Nephron (organoid): ENCODE measurements around the gene LPAR6.
"Not testable (repeated sequence)": the region's sequence is repeated elsewhere in the genome, so short reads cannot be mapped to it uniquely, and the experiment has no call there.

Source experiments
- H3K27ac Mint-ChIP-seq, 3 experiments: 2 replicates each; pipeline ENCODE4 v1.8.0; 2020; ENCODE audit warnings: mixed read lengths in 3 of 3, mild to moderate bottlenecking in 2 of 3, moderate library complexity in 1 of 3
- H3K27me3 Mint-ChIP-seq: 2 replicates; pipeline ENCODE4 v1.8.0; 2021; ENCODE audit warnings: low read depth, mild to moderate bottlenecking, moderate library complexity, mixed read lengths
- H3K36me3 Mint-ChIP-seq: 2 replicates; pipeline ENCODE4 v1.8.0; 2020; ENCODE audit warnings: low read depth, mixed read lengths
- H3K4me1 Mint-ChIP-seq: 2 replicates; pipeline ENCODE4 v1.8.0; 2020; ENCODE audit warnings: mixed read lengths
- H3K4me3 Mint-ChIP-seq, 3 experiments: 2 replicates each; pipeline ENCODE4 v1.8.0; 2020; ENCODE audit warnings: mild to moderate bottlenecking in 3 of 3, mixed read lengths in 3 of 3, moderate library complexity in 2 of 3
- H3K9me3 Mint-ChIP-seq: 2 replicates; pipeline ENCODE4 v1.8.0; 2020; ENCODE audit warnings: mixed read lengths
- CTCF ChIP-seq, 3 experiments: fragments of 200-600 bp; sonication (generic); IDR thresholded peaks; one replicate each; pipeline ENCODE4 v1.5.0; 2021; ENCODE audit warnings: antibody characterized with exemption in 3 of 3; ENCODE audit not compliant: unreplicated experiment in 3 of 3

Gene LPAR6

GRCh38 chr13:48426052-48426451 is 13.1 kb upstream of the LPAR6 start:
- Mint-ChIP-seq H3K4me1 (no peaks in the 10 kb centered on the region), H3K27me3 (peaks cover 3% of the 10 kb centered on the region), H3K9me3 (peaks cover 5% of the 10 kb centered on the region), H3K4me3 (no peak overlapping the region), H3K36me3 (peaks cover 18% of the 10 kb centered on the region), H3K27ac (no peak overlapping the region)
- TF ChIP-seq CTCF (IDR thresholded peaks at IDR 0.05; ENCODE audit: unreplicated experiment in 3 of 3): no peak

DNA sequence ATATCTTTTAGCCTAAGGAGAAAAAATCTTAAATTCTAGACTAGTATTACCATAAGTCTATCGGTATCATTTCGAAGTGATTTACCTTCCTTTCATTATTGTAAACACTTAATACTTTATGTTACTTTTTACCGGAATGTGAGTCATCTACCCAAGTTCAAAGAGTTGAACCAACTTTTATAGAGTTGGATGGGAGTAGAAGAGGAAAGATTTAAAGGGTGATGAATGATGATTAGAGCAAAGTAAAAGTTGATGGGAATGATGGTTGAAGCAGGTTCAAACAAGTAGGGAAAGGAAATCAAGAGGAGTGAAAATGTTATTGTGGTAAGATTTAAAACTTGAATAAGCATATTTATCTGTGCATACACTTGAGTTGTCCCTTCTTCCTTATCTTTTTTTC is 11.3 kb upstream of the LPAR6 start:
- Mint-ChIP-seq H3K4me3 (no peak overlapping the region), H3K27me3 (peaks cover 3% of the 10 kb centered on the region), H3K36me3 (peaks cover 32% of the 10 kb centered on the region), H3K9me3 (peaks cover 21% of the 10 kb centered on the region), H3K27ac (no peak overlapping the region), H3K4me1 (no peaks in the 10 kb centered on the region)
- TF ChIP-seq CTCF (IDR thresholded peaks at IDR 0.05; ENCODE audit: unreplicated experiment in 3 of 3): no peak

- not testable (repeated sequence) for H3K4me3 Mint-ChIP-seq, H3K27me3 Mint-ChIP-seq
- peaks cover 53% of the 10 kb centered on the region for H3K36me3 Mint-ChIP-seq
Measured at GRCh38 chr13:48422003-48422402, 9.1 kb upstream of the LPAR6 start.

GRCh38 chr13:48415516-48415915 is 2.6 kb upstream of the LPAR6 start:
- H3K27me3 Mint-ChIP-seq: no peaks in the 10 kb centered on the region
- H3K27ac Mint-ChIP-seq: no peak overlapping the region
- TF ChIP-seq CTCF (IDR thresholded peaks at IDR 0.05; ENCODE audit: unreplicated experiment in 3 of 3): no peak
- H3K4me3 Mint-ChIP-seq: no peak overlapping the region
- H3K4me1 Mint-ChIP-seq: peaks cover 18% of the 10 kb centered on the region
- H3K9me3 Mint-ChIP-seq: peaks cover 43% of the 10 kb centered on the region
- H3K36me3 Mint-ChIP-seq: peaks cover 55% of the 10 kb centered on the region

More at GRCh38 chr13:48422003-48422402, 9.1 kb upstream of the LPAR6 start:
- peaks cover 41% of the 10 kb centered on the region for H3K9me3 Mint-ChIP-seq
- H3K4me1 Mint-ChIP-seq, H3K27ac Mint-ChIP-seq: not testable (repeated sequence)

- H3K4me1 Mint-ChIP-seq: peaks cover 26% of the 10 kb centered on the region
- no peak for TF ChIP-seq CTCF (IDR thresholded peaks at IDR 0.05; ENCODE audit: unreplicated experiment in 3 of 3)
- no peak overlapping the region for H3K27ac Mint-ChIP-seq
- no peaks in the 10 kb centered on the region for H3K27me3 Mint-ChIP-seq
- H3K4me3 Mint-ChIP-seq: no peak overlapping the region
- H3K9me3 Mint-ChIP-seq: peaks cover 32% of the 10 kb centered on the region
- H3K36me3 Mint-ChIP-seq: peaks cover 45% of the 10 kb centered on the region
Measured at GRCh38 chr13:48414501-48414900, 1.6 kb upstream of the LPAR6 start.

DNA sequence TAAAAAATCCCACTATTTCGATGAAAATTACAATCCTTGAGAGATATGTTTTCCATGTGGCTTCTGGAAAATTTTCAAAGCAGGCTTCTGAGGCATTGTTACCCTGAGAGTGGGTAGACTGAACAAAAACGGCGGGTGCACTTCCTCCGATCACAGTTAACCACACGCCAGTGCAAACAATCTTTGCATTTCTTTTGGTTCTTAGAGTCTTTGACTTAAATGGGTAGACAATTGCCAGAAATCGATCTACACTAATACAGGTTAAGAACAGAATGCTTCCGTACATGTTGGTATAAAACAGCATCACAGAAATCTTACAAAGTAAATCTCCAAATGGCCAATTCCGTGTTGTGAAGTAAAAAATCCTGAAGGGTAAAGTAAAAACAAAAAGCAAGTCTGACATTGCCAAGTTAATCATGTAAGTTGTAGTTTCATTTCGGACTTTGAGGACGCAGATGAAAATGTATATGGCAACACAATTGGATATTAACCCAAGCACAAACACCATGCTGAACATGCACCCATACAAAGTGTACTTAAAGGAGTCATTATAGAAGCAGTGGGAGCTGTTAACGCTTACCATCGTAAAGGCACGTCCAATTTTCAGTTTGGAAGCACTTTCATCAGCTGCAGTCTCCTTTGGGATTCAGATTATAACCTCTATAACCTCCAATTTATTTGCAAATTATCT is 927 bp downstream of the LPAR6 start:
- peaks cover 23% of the 10 kb centered on the region for H3K36me3 Mint-ChIP-seq
- peak overlapping the region; percentile 87 to 99 (median 95) for H3K4me3 Mint-ChIP-seq
- peaks cover 31% of the 10 kb centered on the region for H3K4me1 Mint-ChIP-seq
- H3K27me3 Mint-ChIP-seq: no peaks in the 10 kb centered on the region
- no peak for TF ChIP-seq CTCF (IDR thresholded peaks at IDR 0.05; ENCODE audit: unreplicated experiment in 3 of 3)
- peaks cover 9% of the 10 kb centered on the region for H3K9me3 Mint-ChIP-seq
- peak overlapping the region; percentile 97 to 100 (median 98) for H3K27ac Mint-ChIP-seq
